ENCODE results near the gene FHIT.

FHIT gene

GRCh38 chr3:60729056-60729455, 522.2 kb downstream of the FHIT start:
- no peak for TF ChIP-seq CTCF (IDR thresholded peaks at IDR 0.05)
- Histone ChIP-seq H3K4me3 (ENCODE audit: low read depth, low read length) (no peak overlapping the region), H3K27ac (no peak overlapping the region)

DNA sequence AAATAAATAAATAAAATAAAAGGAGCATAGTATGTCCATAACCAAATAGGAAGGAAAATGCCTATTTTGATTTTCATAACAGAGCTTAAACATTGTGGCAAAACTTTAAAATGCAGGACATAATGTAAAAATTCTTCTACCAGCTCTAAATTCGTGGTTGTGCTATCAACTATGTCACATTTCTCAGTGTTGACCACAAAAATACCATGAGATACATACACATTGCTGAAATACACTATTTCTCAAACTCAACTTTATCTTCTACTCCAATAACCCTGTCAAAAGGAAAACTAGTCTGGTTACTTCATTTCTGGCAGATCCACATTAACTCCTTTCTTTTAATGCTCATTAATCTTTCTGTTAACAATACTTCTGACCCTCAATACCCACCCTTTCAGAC, 523.2 kb downstream of the FHIT start:
- no peaks in the 10 kb centered on the region for H3K79me2 ChIP-seq
- H3K9me3 ChIP-seq (ENCODE audit: control insufficient read depth, low read length) = no peaks in the 10 kb centered on the region
- no peak for TF ChIP-seq CTCF (IDR thresholded peaks at IDR 0.05)
- no peak overlapping the region for H3K4me3 ChIP-seq (ENCODE audit: low read depth, low read length)
- H3K9ac ChIP-seq = no peak overlapping the region
- H3K27me3 ChIP-seq (ENCODE audit: control insufficient read depth, insufficient read depth, low read length) = no peaks in the 10 kb centered on the region
- no peak overlapping the region for H3K27ac ChIP-seq
- no peak overlapping the region for H2AFZ ChIP-seq
- no peak overlapping the region for H3K4me2 ChIP-seq (ENCODE audit: low read length)
- H3K36me3 ChIP-seq (ENCODE audit: control insufficient read depth, insufficient read depth, low read length) = no peaks in the 10 kb centered on the region
- no peaks in the 10 kb centered on the region for H3K4me1 ChIP-seq

More at GRCh38 chr3:60729056-60729455, 522.2 kb downstream of the FHIT start:
- H3K4me1 ChIP-seq = no peaks in the 10 kb centered on the region
- H3K79me2 ChIP-seq = no peaks in the 10 kb centered on the region
- H3K27me3 ChIP-seq (ENCODE audit: control insufficient read depth, insufficient read depth, low read length) = no peaks in the 10 kb centered on the region
- no peak overlapping the region for H3K9ac ChIP-seq
- H2AFZ ChIP-seq = no peak overlapping the region
- H3K4me2 ChIP-seq (ENCODE audit: low read length) = no peak overlapping the region
- H3K36me3 ChIP-seq (ENCODE audit: control insufficient read depth, insufficient read depth, low read length) = no peaks in the 10 kb centered on the region
- no peaks in the 10 kb centered on the region for H3K9me3 ChIP-seq (ENCODE audit: control insufficient read depth, low read length)

GRCh38 chr3:60720736-60721135, 530.5 kb downstream of the FHIT start:
- no peak overlapping the region for H3K9ac ChIP-seq
- no peak for TF ChIP-seq CTCF (IDR thresholded peaks at IDR 0.05)

DNA sequence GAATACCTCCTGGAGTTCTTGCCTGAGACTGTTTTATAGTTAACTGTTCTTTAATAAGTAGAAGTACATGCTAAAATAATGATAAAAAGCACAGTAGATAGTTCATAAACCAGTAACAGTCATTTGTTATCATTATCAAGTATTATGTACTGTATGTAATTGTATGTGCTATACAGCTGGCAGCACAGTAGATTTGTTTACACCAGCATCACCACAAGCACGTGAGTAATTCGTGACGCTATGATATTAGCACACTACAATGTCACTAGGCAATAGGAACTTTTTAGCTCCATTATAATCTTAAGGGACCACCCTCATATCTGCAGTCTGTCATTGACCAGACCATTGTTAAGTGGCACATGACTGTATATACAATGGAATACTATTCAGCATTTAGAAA, 534.7 kb downstream of the FHIT start:
- no peaks in the 10 kb centered on the region for H3K36me3 ChIP-seq (ENCODE audit: control insufficient read depth, insufficient read depth, low read length)
- no peak overlapping the region for H3K27ac ChIP-seq
- TF ChIP-seq CTCF (IDR thresholded peaks at IDR 0.05) = no peak
- no peak overlapping the region for H3K4me3 ChIP-seq (ENCODE audit: low read depth, low read length)
- no peak overlapping the region for H3K4me2 ChIP-seq (ENCODE audit: low read length)
- H3K79me2 ChIP-seq = no peaks in the 10 kb centered on the region
- H3K4me1 ChIP-seq = no peaks in the 10 kb centered on the region
- no peak overlapping the region for H3K9ac ChIP-seq
- H3K9me3 ChIP-seq (ENCODE audit: control insufficient read depth, low read length) = no peaks in the 10 kb centered on the region
- H3K27me3 ChIP-seq (ENCODE audit: control insufficient read depth, insufficient read depth, low read length) = no peaks in the 10 kb centered on the region
- no peak overlapping the region for H2AFZ ChIP-seq

More at GRCh38 chr3:60720736-60721135, 530.5 kb downstream of the FHIT start:
- H3K4me1 ChIP-seq = no peaks in the 10 kb centered on the region
- no peaks in the 10 kb centered on the region for H3K9me3 ChIP-seq (ENCODE audit: control insufficient read depth, low read length)
- no peak overlapping the region for H3K4me3 ChIP-seq (ENCODE audit: low read depth, low read length)
- no peaks in the 10 kb centered on the region for H3K36me3 ChIP-seq (ENCODE audit: control insufficient read depth, insufficient read depth, low read length)
- no peak overlapping the region for H3K27ac ChIP-seq
- H3K79me2 ChIP-seq = no peaks in the 10 kb centered on the region
- no peak overlapping the region for H3K4me2 ChIP-seq (ENCODE audit: low read length)
- H2AFZ ChIP-seq = no peak overlapping the region
- H3K27me3 ChIP-seq (ENCODE audit: control insufficient read depth, insufficient read depth, low read length) = no peaks in the 10 kb centered on the region

DNA sequence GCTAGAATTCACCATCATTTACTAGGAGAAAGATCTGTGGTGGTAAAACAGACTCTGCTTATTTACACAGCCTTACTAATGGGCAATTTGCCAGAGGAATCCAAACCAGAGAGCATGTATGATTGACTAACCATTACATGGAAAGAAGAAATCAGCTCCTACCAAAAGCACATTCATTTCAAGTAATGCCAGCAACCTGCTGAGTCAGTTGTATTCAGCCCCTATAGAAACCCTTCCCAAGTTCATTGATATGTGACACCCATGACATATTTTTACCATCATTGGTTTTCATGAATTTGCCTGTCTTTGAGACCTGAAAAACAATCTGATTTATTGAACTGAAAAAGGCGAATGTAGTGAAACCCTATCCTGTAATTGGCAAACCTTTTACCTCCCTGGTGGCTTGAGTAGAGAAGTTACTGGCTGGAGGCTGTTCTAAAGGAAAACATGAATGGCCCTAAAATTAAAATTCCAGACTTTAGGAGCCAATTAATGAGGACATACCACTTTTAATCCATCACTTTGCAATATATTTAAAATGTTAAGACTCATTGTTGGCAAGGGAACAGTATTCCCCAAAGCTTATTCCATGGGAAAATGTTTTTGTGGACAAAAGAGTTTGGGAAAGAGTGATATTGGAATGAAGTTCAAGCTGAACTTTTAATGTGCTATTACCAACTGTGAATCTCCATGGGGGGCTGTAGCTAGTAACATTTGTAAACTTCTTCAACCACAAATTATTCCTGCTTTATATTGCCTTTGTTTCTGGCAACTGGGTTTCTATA, 542.9 kb downstream of the FHIT start:
- Histone ChIP-seq H3K9ac (no peak overlapping the region), H3K9me3 (ENCODE audit: control insufficient read depth, low read length) (no peaks in the 10 kb centered on the region), H3K4me2 (ENCODE audit: low read length) (no peak overlapping the region), H3K36me3 (ENCODE audit: control insufficient read depth, insufficient read depth, low read length) (no peaks in the 10 kb centered on the region), H3K27ac (no peak overlapping the region), H2AFZ (no peak overlapping the region), H3K4me3 (ENCODE audit: low read depth, low read length) (no peak overlapping the region), H3K27me3 (ENCODE audit: control insufficient read depth, insufficient read depth, low read length) (no peaks in the 10 kb centered on the region), H3K4me1 (no peaks in the 10 kb centered on the region), H3K79me2 (no peaks in the 10 kb centered on the region)
- no peak for TF ChIP-seq CTCF (IDR thresholded peaks at IDR 0.05)
